Activated CD8-positive, alpha-beta T cell treated with anti-CD3 and anti-CD28 coated beads for 36 hours (primary cell): Measurements from ENCODE around the gene KRT16. TPM values are rescaled to one million over a fixed set of nuclear protein-coding genes. Genes with fewer than 3 reads are reported as not detected.
"Not testable (repeated sequence)": the region's sequence is repeated elsewhere in the genome, so short reads cannot be mapped to it uniquely, and the experiment has no call there.

ENCODE experiments used
- ATAC-seq: fragments of 200-7000 bp; cut with Tn5 transposase; one replicate; pipeline ENCODE4 v1.10.0; 2021; ENCODE audit warnings: mild to moderate bottlenecking, moderate library complexity
- CTCF ChIA-PET: fragments of 350-600 bp; sonication (Branson Sonifier 250); formaldehyde crosslinking; loops from one replicate; lab custom pipeline; 2021; ENCODE audit warnings: antibody characterized with exemption; lab: Charles Lee
- POLR2A ChIA-PET: fragments of 350-600 bp; sonication (Branson Sonifier 250); formaldehyde crosslinking; loops from one replicate; lab custom pipeline; 2021; ENCODE audit warnings: antibody characterized with exemption; lab: Charles Lee
- DNase-seq: peaks from one replicate; pipeline ENCODE4 v3.0.0-alpha.2; 2020
- H3K27ac Mint-ChIP-seq: one replicate; pipeline ENCODE4 v1.8.0; 2021; ENCODE audit warnings: mild to moderate bottlenecking, mixed read lengths
- H3K27me3 Mint-ChIP-seq: one replicate; pipeline ENCODE4 v1.8.0; 2021; ENCODE audit warnings: mixed read lengths
- H3K36me3 Mint-ChIP-seq: one replicate; pipeline ENCODE4 v1.8.0; 2021; ENCODE audit warnings: low read depth, mixed read lengths
- H3K4me1 Mint-ChIP-seq: one replicate; pipeline ENCODE4 v1.8.0; 2021; ENCODE audit warnings: low read depth, mixed read lengths
- H3K4me3 Mint-ChIP-seq: one replicate; pipeline ENCODE4 v1.8.0; 2021; ENCODE audit warnings: mild to moderate bottlenecking, moderate library complexity, mixed read lengths
- H3K9me3 Mint-ChIP-seq: one replicate; pipeline ENCODE4 v1.8.0; 2021; ENCODE audit warnings: mixed read lengths
- intact Hi-C: fragments of 100-400 bp; cut with micrococcal nuclease; formaldehyde crosslinking; loops from one replicate; pipeline ENCODE4 v1.10.0; 2022
- total RNA-seq, 2 experiments: library from RNA; stranded (reverse); gene quantifications; one replicate each; pipeline ENCODE4 v1.2.3, GENCODE V29; 2021
- TF ChIP-seq, protein P1 (sequence below): fragments of 200-600 bp; IDR thresholded peaks from one replicate; pipeline ENCODE4 v1.8.0; 2022; ENCODE audit warnings: antibody characterized with exemption, mild to moderate bottlenecking

Gene KRT16
- total RNA-seq, 2 experiments from 2014 or later, result not detected

- no peaks in the 10 kb centered on the region for H3K4me1 Mint-ChIP-seq
- CTCF ChIA-PET, result no interaction called here
- POLR2A ChIA-PET, result interaction anchor here (0.6 kb wide), 1 partner anchor 415 kb away, joined by 3 read pairs; no protein-coding TSS in a partner anchor
- no peaks in the 10 kb centered on the region for H3K9me3 Mint-ChIP-seq
- ATAC-seq, result no peak
- no peak for DNase-seq
- TF ChIP-seq, protein P1, sequence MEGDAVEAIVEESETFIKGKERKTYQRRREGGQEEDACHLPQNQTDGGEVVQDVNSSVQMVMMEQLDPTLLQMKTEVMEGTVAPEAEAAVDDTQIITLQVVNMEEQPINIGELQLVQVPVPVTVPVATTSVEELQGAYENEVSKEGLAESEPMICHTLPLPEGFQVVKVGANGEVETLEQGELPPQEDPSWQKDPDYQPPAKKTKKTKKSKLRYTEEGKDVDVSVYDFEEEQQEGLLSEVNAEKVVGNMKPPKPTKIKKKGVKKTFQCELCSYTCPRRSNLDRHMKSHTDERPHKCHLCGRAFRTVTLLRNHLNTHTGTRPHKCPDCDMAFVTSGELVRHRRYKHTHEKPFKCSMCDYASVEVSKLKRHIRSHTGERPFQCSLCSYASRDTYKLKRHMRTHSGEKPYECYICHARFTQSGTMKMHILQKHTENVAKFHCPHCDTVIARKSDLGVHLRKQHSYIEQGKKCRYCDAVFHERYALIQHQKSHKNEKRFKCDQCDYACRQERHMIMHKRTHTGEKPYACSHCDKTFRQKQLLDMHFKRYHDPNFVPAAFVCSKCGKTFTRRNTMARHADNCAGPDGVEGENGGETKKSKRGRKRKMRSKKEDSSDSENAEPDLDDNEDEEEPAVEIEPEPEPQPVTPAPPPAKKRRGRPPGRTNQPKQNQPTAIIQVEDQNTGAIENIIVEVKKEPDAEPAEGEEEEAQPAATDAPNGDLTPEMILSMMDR, result no peak
- no peak overlapping the region for H3K4me3 Mint-ChIP-seq
- intact Hi-C loops, result no loop called here
- no peaks in the 10 kb centered on the region for H3K36me3 Mint-ChIP-seq
- H3K27me3 Mint-ChIP-seq, result no peaks in the 10 kb centered on the region
- no peak overlapping the region for H3K27ac Mint-ChIP-seq
Measured at GRCh38 chr17:41627316-41628072, 14.9 kb upstream of the KRT16 start.

GRCh38 chr17:41626914-41627295 is 14.3 kb upstream of the KRT16 start:
- DNase-seq, CTCF ChIA-PET, H3K4me1 Mint-ChIP-seq, H3K9me3 Mint-ChIP-seq, ATAC-seq, H3K4me3 Mint-ChIP-seq, H3K27ac Mint-ChIP-seq, H3K27me3 Mint-ChIP-seq, intact Hi-C loops, H3K36me3 Mint-ChIP-seq, POLR2A ChIA-PET: not testable (repeated sequence)

GRCh38 chr17:41626028-41626913 is 13.7 kb upstream of the KRT16 start:
- ATAC-seq, H3K4me1 Mint-ChIP-seq, intact Hi-C loops, H3K27ac Mint-ChIP-seq, H3K27me3 Mint-ChIP-seq, DNase-seq, CTCF ChIA-PET, H3K9me3 Mint-ChIP-seq, H3K4me3 Mint-ChIP-seq, H3K36me3 Mint-ChIP-seq: not testable (repeated sequence)
- POLR2A ChIA-PET, result interaction anchor here (0.7 kb wide), 1 partner anchor 731 kb away, joined by 3 read pairs; no protein-coding TSS in a partner anchor

GRCh38 chr17:41625602-41626001 is 13.0 kb upstream of the KRT16 start:
- H3K27ac Mint-ChIP-seq, result no peak overlapping the region

GRCh38 chr17:41624208-41625101 is 11.9 kb upstream of the KRT16 start, which contains the start of gene KRT17:
TSS of gene KRT17 (minus strand) at chr17:41624575. CDS start at chr17:41624509, 66 bp downstream.
- Mint-ChIP-seq H3K27ac (no peak within 1 kb of the TSS), H3K36me3 (no peaks in the 10 kb centered on the region), H3K9me3 (no peaks in the 10 kb centered on the region), H3K4me1 (no peaks in the 10 kb centered on the region), H3K27me3 (no peaks in the 10 kb centered on the region), H3K4me3 (no peak within 1 kb of the TSS)
- POLR2A ChIA-PET, result no interaction called here
- intact Hi-C loops, result no loop called here
- no peak for ATAC-seq
- CTCF ChIA-PET, result interaction anchor here (1.0 to 1.6 kb wide), 2 partner anchors 24 to 75 kb away, joined by 3 to 4 read pairs; no protein-coding TSS in a partner anchor
- TF ChIP-seq, protein P1, result no peak
- DNase-seq, result no peak

More at GRCh38 chr17:41625602-41626001, 13.0 kb upstream of the KRT16 start:
- TF ChIP-seq, protein P1, result no peak
- ATAC-seq (no peak), DNase-seq (no peak)
- Mint-ChIP-seq H3K36me3 (no peaks in the 10 kb centered on the region), H3K9me3 (no peaks in the 10 kb centered on the region), H3K27me3 (no peaks in the 10 kb centered on the region), H3K4me3 (no peak overlapping the region), H3K4me1 (no peaks in the 10 kb centered on the region)
- ChIA-PET POLR2A (interaction anchor here (0.7 kb wide), 1 partner anchor 730 kb away, joined by 3 read pairs; no protein-coding TSS in a partner anchor), CTCF (interaction anchor here (1.6 kb wide), 1 partner anchor 23 kb away, joined by 4 read pairs; no protein-coding TSS in a partner anchor)
- intact Hi-C loops, result no loop called here

DNA sequence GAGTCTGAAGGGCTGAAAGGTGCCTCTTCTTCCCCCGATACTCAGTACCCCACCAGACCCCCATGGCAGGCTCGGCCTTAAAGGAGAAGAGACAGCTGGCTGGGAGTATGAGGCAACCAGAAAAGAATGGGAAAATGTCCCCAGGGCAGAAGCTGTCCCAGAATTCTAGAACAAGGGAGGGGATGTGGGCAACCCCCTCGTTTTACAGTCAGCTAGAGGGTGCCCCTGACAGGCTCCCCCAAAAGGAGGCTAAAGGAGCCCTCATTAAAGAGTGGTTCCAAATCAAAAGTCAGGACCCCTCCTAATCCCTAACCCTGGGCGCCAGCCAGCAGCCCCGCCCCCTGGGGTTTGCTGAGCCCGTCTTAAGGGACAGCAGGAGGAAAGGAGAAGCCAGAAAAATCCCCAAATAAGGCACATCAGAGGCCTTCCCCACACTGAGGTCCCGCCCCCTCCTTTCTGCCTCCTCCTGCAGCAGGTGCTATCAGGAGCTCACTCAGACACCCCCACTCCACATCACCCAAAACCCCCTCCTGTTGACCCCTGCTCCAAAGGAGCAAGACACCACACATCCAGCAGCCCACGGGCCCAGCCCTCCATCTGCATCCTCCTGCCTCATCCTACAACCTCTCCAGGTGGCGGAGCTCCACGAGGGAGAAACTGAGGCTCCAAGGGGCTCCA is 10.8 kb upstream of the KRT16 start:
- ATAC-seq, H3K9me3 Mint-ChIP-seq, H3K4me3 Mint-ChIP-seq, DNase-seq, H3K27ac Mint-ChIP-seq, H3K27me3 Mint-ChIP-seq, intact Hi-C loops, H3K4me1 Mint-ChIP-seq, CTCF ChIA-PET, POLR2A ChIA-PET, H3K36me3 Mint-ChIP-seq: not testable (repeated sequence)

DNA sequence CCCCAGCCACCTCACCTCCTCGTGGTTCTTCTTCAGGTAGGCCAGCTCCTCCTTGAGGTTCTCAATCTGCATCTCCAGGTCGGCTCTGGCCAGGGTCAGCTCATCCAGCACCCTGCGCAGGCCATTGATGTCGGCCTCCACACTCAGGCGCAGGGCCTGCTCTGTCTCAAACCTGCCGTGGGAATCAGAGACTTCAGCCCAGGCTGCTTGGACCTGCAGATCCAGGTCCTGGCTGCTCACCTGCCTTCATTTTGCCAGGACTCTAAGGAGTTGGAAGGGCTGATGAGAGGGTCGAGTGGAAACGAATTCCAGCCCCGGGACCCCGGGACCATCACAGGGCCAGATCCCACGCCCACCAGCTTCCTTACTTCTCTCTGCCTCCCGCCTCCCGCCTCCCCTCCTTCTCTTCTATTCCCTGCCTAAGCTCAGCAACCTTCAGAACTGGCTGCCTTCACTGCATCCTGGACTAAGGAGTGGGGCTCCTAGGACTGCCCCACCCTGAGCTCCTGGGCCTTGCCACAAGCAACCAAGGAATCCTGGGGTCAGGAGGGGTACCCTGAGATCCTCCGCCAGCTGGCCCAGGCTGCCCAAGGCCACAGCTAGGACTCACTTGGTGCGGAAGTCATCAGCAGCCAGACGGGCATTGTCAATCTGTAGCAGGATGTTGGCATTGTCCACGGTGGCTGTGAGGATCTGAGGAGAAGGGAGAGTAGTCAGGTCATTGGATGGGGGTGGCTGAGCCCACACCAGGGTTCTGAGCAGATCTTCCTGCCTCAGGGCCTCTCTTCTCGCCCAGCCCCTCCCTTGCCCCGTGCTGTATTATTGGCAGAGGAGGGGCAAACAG is 10.0 kb upstream of the KRT16 start:
- DNase-seq, H3K27ac Mint-ChIP-seq, ATAC-seq, H3K9me3 Mint-ChIP-seq, H3K4me1 Mint-ChIP-seq, H3K36me3 Mint-ChIP-seq, intact Hi-C loops, CTCF ChIA-PET, POLR2A ChIA-PET, H3K27me3 Mint-ChIP-seq, H3K4me3 Mint-ChIP-seq: not testable (repeated sequence)
